NCI-H774 (cell line): ENCODE results near the gene PNLDC1.
"Not testable (repeated sequence)": the region's sequence is repeated elsewhere in the genome, so short reads cannot be mapped to it uniquely, and the experiment has no call there.

Source experiments
- DNase-seq: peaks from one replicate; lab custom pipeline; 2025; lab: John Stamatoyannopoulos, UW

Gene PNLDC1

GRCh38 chr6:159819932-159820640, 20.0 kb downstream of the PNLDC1 start:
- no peak for DNase-seq

GRCh38 chr6:159821122-159821521, 21.0 kb downstream of the PNLDC1 start:
- no peak for DNase-seq

DNA sequence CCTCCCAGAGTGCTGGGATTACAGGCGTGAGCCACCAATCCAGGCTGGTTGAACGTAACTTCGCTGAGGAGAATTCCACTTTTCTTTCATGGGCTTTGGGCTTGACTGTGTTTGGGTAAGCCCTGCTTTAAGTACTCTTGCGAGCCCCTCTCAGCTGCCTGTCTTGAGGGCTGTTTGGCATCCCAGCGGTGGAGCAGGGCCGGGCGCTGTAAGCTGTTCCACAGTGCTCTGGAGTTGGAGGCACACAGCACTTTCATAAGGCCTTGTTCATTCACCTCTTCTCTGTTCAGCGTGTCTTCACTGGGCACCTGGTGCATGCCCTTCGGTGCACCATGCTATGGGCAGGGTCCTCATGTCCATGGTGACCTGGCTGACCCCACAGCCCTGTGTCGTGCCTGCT, 21.6 kb downstream of the PNLDC1 start:
- no peak for DNase-seq

DNA sequence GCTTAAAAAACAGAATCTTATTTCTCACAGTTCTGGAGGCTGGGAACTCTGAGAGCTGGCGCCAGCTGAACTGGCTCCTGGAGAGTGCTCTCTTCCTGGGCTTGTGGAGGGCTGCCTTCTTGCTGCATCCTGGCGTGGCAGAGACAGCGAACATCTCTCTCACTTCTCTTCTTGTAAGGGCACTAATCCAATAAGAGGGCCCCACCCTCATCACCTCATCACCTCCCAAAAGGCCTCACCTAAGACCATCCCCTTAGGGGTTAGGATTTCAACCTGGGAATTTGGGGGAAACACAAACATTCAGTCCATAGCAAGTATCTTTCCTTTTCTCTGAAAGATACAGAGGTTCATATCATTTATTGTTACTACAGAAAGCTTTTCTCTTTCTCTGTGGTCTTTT, 23.9 kb downstream of the PNLDC1 start:
- no peak for DNase-seq

DNA sequence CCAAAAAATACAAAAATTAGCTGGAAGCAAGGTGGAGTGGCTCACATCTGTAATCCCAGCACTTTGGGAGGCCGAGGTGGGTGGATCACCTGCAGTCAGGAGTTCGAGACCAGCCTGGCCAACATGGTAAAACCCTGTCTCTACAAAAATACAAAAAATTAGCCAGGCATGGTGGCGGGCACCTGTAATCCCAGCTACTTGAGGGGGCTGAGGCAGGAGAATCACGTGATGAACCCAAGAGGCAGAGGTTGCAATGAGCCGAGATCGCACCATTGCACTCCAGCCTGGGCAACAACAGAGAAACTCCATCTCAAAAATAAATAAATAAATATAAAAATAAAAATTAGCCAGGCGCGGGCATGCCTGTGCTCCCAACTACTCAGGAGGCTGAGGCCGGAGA, 24.6 kb downstream of the PNLDC1 start:
- not testable (repeated sequence) for DNase-seq

GRCh38 chr6:159826004-159826403, 25.9 kb downstream of the PNLDC1 start:
- DNase-seq: no peak

DNA sequence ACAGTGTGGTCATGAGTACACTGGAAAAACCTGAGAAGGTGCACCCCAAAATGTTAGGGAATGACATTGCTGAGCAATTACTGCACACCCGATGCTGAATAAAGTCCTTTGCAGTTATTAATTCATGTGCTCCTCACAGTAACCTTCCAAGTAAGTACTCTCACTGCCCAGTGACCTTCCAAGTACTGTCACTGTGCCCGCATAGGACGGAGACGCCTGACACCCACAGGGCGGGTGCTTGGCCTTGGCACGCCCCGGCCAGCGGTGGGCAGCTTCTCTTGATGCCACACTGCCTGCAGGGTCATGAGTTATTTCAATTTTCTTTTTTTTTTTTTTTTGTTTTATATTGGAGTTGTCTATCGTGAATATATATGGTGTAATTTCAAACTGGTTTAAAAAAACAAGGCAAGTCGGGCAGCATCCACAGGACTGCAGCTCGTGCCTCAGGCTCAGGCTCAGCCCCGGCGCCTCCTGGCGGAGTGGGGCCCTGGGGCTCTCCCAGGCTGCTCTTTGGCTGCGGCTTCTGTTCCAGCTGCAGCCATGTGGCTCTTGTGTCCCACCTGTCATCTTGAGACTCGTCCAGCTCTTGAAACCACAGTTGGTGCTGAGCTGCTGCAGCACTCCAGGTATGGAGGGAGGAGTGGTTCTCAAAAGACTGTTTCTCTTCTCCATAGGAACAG, 27.0 kb downstream of the PNLDC1 start:
- DNase-seq: no peak

GRCh38 chr6:159828074-159828473, 28.0 kb downstream of the PNLDC1 start:
- no peak for DNase-seq

DNA sequence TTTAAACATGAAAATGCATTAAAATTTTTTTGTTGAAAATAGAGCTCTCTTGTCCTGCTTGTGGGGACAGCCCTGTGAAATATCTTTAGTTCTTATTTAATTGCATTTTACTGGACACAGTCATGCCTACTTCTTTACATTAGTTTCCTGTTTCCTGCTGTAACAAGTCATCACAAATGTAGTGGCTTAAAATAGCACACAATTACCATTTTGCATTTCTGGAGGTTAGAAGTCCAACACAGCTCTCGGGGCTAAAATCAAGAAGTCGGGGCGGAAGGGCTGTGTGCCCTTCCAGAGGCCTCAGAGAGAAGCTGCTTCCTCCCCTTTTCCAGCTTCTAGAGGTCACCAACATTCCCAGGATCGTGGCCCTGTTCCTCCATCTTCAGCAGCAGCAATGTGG, 29.4 kb downstream of the PNLDC1 start:
- no peak for DNase-seq

GRCh38 chr6:159830501-159831372, 30.7 kb downstream of the PNLDC1 start:
- no peak for DNase-seq

DNA sequence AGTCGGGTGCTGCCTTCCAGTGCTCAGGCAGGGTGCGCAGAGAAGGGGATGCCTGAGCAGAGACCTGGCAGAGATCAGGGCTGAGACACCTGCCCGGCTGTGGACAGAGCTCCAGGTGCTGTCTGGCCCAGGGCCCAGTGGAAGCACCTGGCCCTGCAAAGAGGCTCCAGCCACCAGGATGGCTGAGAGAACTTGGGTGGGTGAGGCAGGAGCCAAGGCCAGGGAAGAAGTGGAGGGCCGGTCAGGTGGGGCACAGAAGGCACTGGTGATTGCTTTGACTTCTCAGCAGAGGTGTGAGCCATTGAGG, 31.2 kb downstream of the PNLDC1 start:
- DNase-seq: peak; percentile 38

DNA sequence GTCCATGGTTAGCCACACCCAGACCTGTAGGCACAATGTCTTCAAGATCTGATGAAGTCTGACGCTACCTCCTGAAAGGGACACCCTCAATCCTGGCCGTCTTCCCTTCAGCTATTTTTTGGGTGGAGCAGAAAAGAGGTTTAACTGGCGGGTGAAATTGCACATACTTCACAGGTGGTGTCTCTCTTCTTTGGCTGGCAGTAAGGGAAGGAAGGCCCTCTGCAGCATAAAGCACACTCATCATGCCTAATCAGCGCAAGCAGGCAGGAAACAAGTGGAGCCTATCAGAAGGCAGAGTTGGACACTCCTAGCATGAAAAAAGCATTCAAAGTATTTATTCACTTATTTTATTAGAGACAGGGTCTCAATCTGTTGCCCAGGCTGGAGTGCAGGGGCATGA, 32.9 kb downstream of the PNLDC1 start:
- no peak for DNase-seq

- DNase-seq: no peak
These were observed 33.5 kb downstream of the PNLDC1 start for GRCh38 chr6:159833556-159833955.

DNA sequence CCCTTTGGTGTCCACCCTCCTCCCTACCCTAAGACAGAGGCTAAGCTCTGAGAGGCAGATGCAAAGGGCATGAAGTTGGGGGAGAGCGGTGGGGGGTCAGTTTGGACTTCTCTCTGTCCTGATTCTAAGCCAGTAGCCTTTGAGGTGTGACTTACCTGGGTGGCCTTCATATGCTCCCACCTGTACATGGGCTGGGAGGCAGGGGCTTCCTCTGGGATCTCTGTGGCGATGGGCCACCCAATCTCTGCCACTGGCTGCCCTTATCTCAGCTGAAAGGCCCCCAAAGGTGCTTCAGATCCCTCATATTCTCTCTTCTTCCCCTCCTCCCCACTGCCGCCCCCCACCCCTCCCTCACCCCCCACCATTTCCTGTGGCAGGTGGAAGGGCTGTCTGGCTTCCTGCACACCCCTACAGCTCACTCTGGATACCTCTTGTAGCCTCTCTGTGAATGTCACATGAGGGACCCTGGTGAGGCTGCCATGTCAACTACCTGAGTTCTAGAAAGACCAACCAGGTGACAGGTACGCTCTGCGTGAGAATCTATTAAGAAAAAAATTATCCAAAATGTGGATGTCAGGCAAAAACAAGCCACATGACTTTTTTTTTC, 34.0 kb downstream of the PNLDC1 start:
- DNase-seq: no peak

DNA sequence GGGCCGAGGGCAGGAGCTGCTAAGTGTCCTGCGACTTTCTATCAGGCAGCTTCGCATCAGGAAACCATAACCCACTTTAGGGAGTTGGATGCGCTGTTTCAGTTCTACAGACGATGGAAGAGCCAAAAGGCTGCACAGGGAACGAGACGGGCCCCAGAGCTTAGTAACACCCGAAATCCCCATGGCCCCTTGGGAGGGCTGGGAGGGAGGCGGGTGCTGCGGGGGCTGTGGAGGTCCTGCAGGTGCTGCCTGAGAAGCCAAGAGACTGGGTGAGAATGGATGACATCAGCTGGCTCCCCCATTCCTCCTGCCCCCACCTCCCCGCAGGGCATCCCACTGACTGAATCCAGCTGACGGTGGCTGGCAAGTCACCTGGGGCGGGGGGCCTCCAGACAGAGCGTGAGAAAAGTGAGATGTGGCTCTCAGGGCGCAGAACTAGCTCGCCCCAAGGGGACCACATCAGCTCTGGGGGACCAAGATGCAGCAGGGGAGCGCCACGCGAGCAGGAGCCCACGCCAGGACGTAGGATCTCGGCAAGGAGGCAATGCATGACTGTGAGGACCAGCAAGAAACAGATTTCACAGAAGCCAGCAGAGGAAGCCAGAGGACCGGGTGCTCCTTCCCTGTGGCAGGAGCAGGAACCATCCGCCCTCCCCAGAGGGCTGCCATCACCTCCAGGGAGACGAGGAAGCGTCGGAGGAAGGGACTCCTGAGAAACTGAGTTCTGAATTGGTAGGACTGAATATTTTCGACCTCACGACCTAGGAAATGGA, 36.8 kb downstream of the PNLDC1 start:
- no peak for DNase-seq

GRCh38 chr6:159837511-159837910, 37.4 kb downstream of the PNLDC1 start:
- DNase-seq: no peak

DNA sequence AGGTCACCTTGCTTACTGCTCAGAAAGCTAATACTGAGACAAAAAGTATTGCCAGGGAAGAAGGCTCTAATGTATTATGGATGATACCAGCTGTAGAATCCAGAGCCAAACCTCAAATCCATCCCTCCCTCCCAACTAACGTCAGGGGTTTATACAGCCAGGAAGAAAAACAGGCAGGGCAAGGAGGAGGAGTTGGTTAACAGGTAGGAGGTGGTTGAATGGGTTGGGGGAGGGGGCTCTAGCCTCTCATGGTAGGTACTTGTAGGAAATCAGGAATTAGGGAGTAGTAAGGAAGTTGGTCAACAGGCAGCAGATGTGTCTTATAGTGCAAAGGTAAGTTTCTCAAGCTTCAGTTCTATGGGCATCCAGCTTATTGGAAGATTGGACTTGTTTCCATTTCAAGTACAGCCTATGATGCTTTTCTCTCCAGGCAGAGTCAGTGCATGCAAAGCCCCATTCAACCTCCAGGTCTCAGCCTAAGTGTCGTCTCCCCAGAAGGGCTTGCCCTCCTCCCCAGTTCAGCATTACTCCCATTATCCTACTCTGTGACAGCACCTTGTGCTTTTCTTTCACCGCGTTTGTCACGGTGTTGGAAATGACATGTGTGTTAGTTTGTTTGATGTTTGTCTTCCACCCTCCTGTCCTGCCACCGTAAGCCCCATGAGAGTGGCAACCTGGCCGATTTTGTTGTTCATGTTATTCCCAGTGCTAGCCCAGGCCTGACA, 38.1 kb downstream of the PNLDC1 start:
- no peak for DNase-seq

- no peak for DNase-seq
These were observed 42.0 kb downstream of the PNLDC1 start for GRCh38 chr6:159842035-159842434.

DNA sequence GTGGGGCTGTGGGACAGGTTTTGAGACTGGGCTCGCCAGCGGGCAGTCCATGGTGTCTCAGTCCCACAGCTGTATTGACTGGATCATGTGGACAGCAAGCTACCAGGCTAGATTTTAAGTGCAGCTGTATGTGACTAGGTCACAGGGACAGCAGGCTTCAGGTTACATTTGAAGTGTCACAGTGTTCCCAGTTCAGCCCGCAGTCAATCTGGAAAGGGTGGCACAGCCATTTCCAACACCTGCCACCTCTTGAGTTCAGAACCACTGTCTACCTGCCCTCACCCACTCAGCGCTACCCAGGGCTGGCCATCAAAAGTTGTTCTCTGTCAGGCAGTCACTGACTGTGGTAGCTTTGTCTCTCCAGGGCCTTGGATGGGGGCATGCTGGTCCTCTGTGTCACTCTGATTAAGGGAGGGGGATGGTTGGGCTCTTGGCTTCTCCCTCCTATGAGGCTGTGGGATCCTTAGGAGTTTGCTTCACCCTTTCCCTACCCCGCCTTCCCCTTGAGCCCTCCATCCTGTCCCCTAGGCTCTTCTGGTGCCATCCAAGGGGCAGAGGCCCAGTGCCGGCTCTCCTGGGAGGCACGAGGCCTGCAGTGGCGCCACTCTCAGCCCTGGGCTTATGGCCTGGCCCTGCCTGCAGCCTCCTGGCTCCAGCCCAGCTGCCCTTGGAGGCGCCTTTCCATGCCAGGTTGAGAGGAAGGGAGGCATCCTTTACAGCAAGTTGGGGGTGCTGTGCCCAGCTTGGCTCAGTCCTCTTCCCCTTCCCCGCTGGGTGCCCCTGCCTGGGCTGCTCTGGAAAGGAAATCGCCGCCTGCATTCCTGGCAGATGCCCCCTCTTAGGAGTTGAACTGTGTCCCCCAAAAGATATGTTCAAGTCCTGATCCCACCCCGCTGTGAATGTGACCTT, 44.9 kb downstream of the PNLDC1 start:
- DNase-seq: peak; percentile 63

GRCh38 chr6:159848552-159848951, 48.5 kb downstream of the PNLDC1 start:
- DNase-seq: not testable (repeated sequence)
